ENCODE measurements around the gene MORF4L2.
"Not testable (repeated sequence)": the region's sequence is repeated elsewhere in the genome, so short reads cannot be mapped to it uniquely, and the experiment has no call there.

The MORF4L2 gene

DNA sequence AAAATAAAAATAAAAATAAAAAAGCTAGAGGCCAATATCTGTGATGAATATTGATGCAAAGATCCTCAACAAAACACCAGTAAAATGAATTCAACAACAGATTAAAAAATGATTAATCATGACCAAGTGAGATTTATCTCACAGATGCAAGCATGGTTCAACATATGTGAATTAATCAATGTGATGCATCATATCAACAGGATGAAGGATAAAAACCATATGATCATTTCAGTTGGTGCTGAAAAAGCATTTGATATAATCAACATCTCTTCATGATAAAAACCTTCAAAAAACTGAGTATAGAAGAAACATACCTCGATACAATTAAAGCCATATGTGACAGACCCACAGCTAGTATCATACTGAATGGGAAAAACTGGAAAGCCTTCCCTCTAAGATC lies 38.9 kb downstream of the MORF4L2 start:
- TF ChIP-seq POLR2AphosphoS5 (IDR thresholded peaks at IDR 0.05; ENCODE audit: low read depth, low read length): no peak
- no peak for TF ChIP-seq TAF1 (IDR thresholded peaks at IDR 0.05; ENCODE audit: borderline replicate concordance, low read depth, low read length)
- FAIRE-seq: no peak
- no peak for DNase-seq (ENCODE audit: insufficient read length)

DNA sequence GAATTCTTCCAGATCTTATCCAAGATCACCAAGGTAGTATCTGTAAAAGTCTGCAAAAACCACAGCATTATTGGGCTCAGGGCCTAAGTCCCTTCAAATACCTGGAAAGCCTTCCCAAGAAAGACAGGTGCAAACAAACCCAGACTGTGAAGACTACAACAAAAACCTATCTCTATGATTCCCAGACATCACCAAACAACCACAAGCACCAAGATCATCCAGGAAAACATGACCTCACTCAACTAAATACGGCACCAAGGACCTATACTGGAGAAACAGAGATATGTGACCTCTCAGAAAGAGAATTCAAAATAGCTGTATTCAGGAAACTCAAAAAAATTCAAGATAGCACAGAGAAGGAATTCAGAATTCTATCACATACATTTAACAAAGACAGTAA lies 42.4 kb downstream of the MORF4L2 start:
- FAIRE-seq (no peak), DNase-seq (ENCODE audit: insufficient read length) (no peak)

DNA sequence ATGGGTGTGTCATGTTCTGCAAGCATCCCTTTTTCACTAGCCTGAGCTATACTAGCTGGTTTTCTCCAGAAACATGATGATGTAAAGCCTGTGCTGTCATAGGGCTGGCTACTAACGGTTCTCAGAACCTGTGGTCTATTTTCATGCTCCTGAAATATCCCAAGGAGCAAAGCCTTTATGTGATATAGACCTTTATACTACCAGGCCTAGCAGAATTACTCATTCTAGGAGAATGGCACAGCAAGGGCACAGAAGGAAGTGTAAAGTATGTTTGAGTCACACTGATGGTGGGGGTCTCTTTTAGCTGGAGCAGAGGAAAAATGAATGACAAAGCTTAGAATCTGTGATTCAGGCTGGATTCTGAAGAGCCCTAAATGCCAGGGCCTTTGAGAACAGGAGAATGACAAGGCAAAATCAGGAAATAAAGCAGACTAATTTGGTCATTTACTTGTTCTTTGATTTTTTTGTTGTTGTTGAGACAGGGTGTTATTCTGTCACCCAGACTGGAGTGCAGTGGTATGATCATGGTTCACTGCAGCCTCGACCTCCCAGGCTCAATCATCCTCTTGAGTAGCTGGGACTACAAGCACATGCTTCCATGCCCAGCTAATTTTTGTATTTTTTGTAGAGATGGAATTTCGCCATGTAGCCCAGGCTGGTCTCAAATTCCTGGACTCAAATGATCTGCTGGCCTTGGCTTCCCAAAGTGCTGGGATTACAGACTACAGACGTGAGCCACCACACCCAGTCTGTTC lies 45.9 kb downstream of the MORF4L2 start:
- no peak for DNase-seq (ENCODE audit: insufficient read length)
- FAIRE-seq: no peak

More for the DNA sequence above, 42.4 kb downstream of the MORF4L2 start:
- TF ChIP-seq POLR2A (IDR thresholded peaks at IDR 0.05; ENCODE audit: low read depth, low read length): no peak
- TF ChIP-seq TAF1 (IDR thresholded peaks at IDR 0.05; ENCODE audit: borderline replicate concordance, low read depth, low read length): no peak
- no peak for TF ChIP-seq POLR2AphosphoS5 (IDR thresholded peaks at IDR 0.05; ENCODE audit: low read depth, low read length)

DNA sequence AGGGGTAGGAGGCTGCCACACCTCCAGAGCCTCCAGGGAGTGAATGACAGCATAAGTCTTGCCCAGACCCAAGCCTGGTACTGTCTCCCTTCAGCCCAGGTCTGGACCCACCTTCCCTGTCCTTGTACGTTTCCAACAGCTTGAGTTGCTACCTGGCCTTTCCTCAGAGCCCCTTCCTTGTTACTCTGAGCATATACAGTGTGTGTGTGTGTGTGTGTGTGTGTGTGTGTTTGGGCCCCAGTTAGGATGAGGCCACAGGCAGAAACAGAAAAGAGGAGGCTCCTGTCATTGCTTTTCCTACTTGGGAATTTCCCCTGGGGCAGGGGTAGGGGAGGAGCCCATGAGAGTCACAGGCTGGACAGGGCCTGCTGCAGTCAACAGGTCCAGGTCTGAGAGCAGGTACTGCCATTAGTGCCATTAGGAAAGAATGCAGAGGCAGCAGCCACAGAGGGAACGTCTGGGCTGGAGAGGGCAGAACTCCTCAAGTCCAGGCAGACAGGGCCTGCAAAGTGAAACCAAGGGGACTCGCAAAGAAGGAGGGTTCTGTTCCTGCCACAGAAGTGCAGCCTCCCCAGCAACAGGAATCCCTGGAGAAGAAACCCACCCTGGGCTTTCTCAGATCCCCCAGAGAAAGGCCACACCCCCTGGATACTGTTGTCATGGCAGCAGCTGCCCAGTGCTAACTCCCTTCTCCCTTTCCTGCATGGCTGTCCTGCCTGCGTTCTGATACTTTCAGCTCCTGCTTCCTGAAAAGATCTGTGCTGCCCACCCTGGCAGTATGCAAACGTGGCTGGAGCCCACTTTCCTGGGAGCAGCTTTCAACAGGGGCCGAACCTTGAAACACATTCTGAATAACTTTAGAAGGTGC lies 47.8 kb downstream of the MORF4L2 start:
- DNase-seq (ENCODE audit: insufficient read length); FAIRE-seq: not testable (repeated sequence)

More for the DNA sequence above, 45.9 kb downstream of the MORF4L2 start:
- TF ChIP-seq POLR2AphosphoS5 (IDR thresholded peaks at IDR 0.05; ENCODE audit: low read depth, low read length): no peak
- no peak for TF ChIP-seq POLR2A (IDR thresholded peaks at IDR 0.05; ENCODE audit: low read depth, low read length)
- TF ChIP-seq TAF1 (IDR thresholded peaks at IDR 0.05; ENCODE audit: borderline replicate concordance, low read depth, low read length): no peak

DNA sequence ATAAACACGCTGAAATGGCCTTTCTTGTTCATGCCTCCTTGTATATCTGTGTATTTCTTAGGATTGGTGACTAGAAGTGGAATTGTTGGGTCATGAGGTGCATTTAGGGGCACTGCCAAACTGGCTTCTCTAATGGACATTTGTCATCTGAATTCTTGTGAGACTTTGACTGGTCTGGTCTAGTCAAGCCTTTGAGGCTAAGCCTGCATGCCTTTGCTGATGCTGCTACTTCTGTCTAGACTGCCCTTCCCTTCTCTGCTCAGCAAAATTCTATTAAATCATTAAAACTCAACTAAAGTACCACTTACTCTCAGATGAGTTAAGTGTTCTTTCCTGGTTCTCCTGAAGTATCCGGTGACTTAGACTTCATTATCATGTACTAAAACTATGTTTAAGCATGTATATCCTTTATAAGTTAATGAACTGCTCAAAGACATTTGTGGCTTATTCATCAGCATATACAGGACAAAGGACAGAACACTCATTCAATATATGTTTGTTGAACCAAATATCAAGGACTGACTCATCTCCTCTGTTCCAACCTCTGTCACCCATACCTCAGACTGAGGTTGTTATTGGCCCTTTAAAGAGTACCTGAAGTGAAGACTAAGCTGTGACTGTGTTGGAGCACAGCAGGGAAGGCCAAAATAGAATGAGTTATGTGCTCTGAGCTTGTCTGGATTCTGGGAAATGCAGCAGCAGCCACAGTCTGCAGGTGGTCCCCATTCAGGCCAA lies 48.7 kb downstream of the MORF4L2 start:
- DNase-seq (ENCODE audit: insufficient read length): no peak
- FAIRE-seq: peak; percentile 80
- TF ChIP-seq POLR2AphosphoS5 (IDR thresholded peaks at IDR 0.05; ENCODE audit: low read depth, low read length): no peak
- no peak for TF ChIP-seq TAF1 (IDR thresholded peaks at IDR 0.05; ENCODE audit: borderline replicate concordance, low read depth, low read length)
- no peak for TF ChIP-seq POLR2A (IDR thresholded peaks at IDR 0.05; ENCODE audit: low read depth, low read length)

- FAIRE-seq (no peak), DNase-seq (ENCODE audit: insufficient read length) (no peak)
- TF ChIP-seq POLR2AphosphoS5 (IDR thresholded peaks at IDR 0.05; ENCODE audit: low read depth, low read length) (no peak), POLR2A (IDR thresholded peaks at IDR 0.05; ENCODE audit: low read depth, low read length) (no peak), TAF1 (IDR thresholded peaks at IDR 0.05; ENCODE audit: borderline replicate concordance, low read depth, low read length) (no peak)
Measured at GRCh38 chrX:103635436-103635835, 51.1 kb downstream of the MORF4L2 start.

- no peak for TF ChIP-seq POLR2AphosphoS5 (IDR thresholded peaks at IDR 0.05; ENCODE audit: low read depth, low read length)
- FAIRE-seq (no peak), DNase-seq (ENCODE audit: insufficient read length) (no peak)
Measured at GRCh38 chrX:103631145-103631544, 55.4 kb downstream of the MORF4L2 start.

GRCh38 chrX:103630171-103630511 lies 56.4 kb downstream of the MORF4L2 start:
- TF ChIP-seq POLR2A (IDR thresholded peaks at IDR 0.05; ENCODE audit: low read depth, low read length) (no peak), TAF1 (IDR thresholded peaks at IDR 0.05; ENCODE audit: borderline replicate concordance, low read depth, low read length) (no peak), POLR2AphosphoS5 (IDR thresholded peaks at IDR 0.05; ENCODE audit: low read depth, low read length) (no peak)
- FAIRE-seq: no peak

GRCh38 chrX:103629318-103630170 lies 57.0 kb downstream of the MORF4L2 start:
- TF ChIP-seq TAF1 (IDR thresholded peaks at IDR 0.05; ENCODE audit: borderline replicate concordance, low read depth, low read length) (no peak), POLR2AphosphoS5 (IDR thresholded peaks at IDR 0.05; ENCODE audit: low read depth, low read length) (no peak; the same call in 1 of the 2 replicates), POLR2A (IDR thresholded peaks at IDR 0.05; ENCODE audit: low read depth, low read length) (no peak)
- peak; percentile 24 for FAIRE-seq
- DNase-seq (ENCODE audit: insufficient read length): no peak

More at GRCh38 chrX:103630171-103630511, 56.4 kb downstream of the MORF4L2 start:
- DNase-seq (ENCODE audit: insufficient read length): no peak

GRCh38 chrX:103628386-103629317 lies 57.8 kb downstream of the MORF4L2 start, which contains the start of gene TCEAL1:
TSS of gene TCEAL1 (plus strand) at chrX:103628975. CDS start at chrX:103629917, 942 bp downstream.
- FAIRE-seq (peak; percentile 76), DNase-seq (ENCODE audit: insufficient read length) (no peak)
- TF ChIP-seq POLR2A (IDR thresholded peaks at IDR 0.05; ENCODE audit: low read depth, low read length): peak; percentile 48; the same call in 1 of the 2 replicates
- TF ChIP-seq TAF1 (IDR thresholded peaks at IDR 0.05; ENCODE audit: borderline replicate concordance, low read depth, low read length): no peak
- no peak for TF ChIP-seq POLR2AphosphoS5 (IDR thresholded peaks at IDR 0.05; ENCODE audit: low read depth, low read length)
